ENCODE results near the gene CD19.
A peak's percentile ranks its signal among the peaks of the same experiment; 100 is the strongest.

GRCh38 chr16:28924762-28925385 lies 6.9 kb upstream of the CD19 start, which contains the start of gene RABEP2:
- TF ChIP-seq POLR2A (IDR thresholded peaks at IDR 0.05) (no peak), CTCF (IDR thresholded peaks at IDR 0.05) (peak in 1 of 7 experiments; percentile 7)

Measured in body of pancreas (tissue), 4 donors.